Naive thymus-derived CD4-positive, alpha-beta T cell (primary cell): ENCODE results near the gene POU6F2. TPM values are rescaled to one million over a fixed set of nuclear protein-coding genes. Genes with fewer than 3 reads are reported as not detected.

Experiments
- ATAC-seq: fragments of 150-1000 bp; cut with Tn5 transposase; 2 replicates; pipeline ENCODE4 v1.10.0; 2021; ENCODE audit warnings: mild to moderate bottlenecking, moderate library complexity
- CTCF ChIA-PET: fragments of 350-600 bp; sonication (Branson Sonifier 250); formaldehyde crosslinking; loops from one replicate; lab custom pipeline; 2021; ENCODE audit warnings: antibody characterized with exemption; lab: Charles Lee
- POLR2A ChIA-PET: fragments of 350-600 bp; sonication (Branson Sonifier 250); formaldehyde crosslinking; loops from one replicate; lab custom pipeline; 2021; ENCODE audit warnings: antibody characterized with exemption, inconsistent platforms; lab: Charles Lee
- DNase-seq, 9 donors: peaks; one replicate each; pipeline versions ENCODE4 v3.0.0 to v3.0.0-alpha.2; 2020 to 2022; ENCODE audit warnings: mixed read lengths in 1 of 9
- H3K27ac ChIP-seq: one replicate; pipeline ENCODE4 v1.7.0; 2013; ENCODE audit warnings: mild to moderate bottlenecking, low read depth, low read length, moderate library complexity
- H3K27me3 ChIP-seq, 2 donors: one replicate each; pipeline ENCODE4 v1.7.0; 2013; ENCODE audit warnings: low read length in 2 of 2, mild to moderate bottlenecking in 2 of 2, moderate library complexity in 2 of 2; ENCODE audit not compliant: control insufficient read depth in 2 of 2, insufficient read depth in 2 of 2
- H3K36me3 ChIP-seq, 3 experiments: 1 replicate in 2 of 3; 2 replicates in 1 of 3; pipeline ENCODE4 v1.7.0; 2013; ENCODE audit warnings: low read length in 3 of 3, mild to moderate bottlenecking in 3 of 3, moderate library complexity in 1 of 3; ENCODE audit not compliant: insufficient read depth in 3 of 3, control insufficient read depth in 2 of 3
- H3K4me1 ChIP-seq, 2 donors: one replicate each; pipeline ENCODE4 v1.7.0; 2013; ENCODE audit warnings: low read length in 2 of 2, mild to moderate bottlenecking in 2 of 2, moderate library complexity in 1 of 2; ENCODE audit not compliant: control insufficient read depth in 2 of 2, insufficient read depth in 2 of 2
- H3K4me3 ChIP-seq: 2 replicates; pipeline ENCODE4 v1.7.0; 2013; ENCODE audit warnings: mild to moderate bottlenecking, low read length
- H3K9me3 ChIP-seq, 3 experiments: 1 replicate in 2 of 3; 2 replicates in 1 of 3; pipeline ENCODE4 v1.7.0; 2013; ENCODE audit warnings: low read length in 3 of 3; ENCODE audit not compliant: control insufficient read depth in 2 of 3
- H3K27ac Mint-ChIP-seq, 9 donors: one replicate each; pipeline ENCODE4 v1.8.0; 2020 to 2022; ENCODE audit warnings: mixed read lengths in 9 of 9, mild to moderate bottlenecking in 8 of 9, moderate library complexity in 5 of 9, inconsistent platforms in 2 of 9
- H3K27me3 Mint-ChIP-seq, 5 donors: one replicate each; pipeline ENCODE4 v1.8.0; 2021 to 2022; ENCODE audit warnings: mixed read lengths in 5 of 5, mild to moderate bottlenecking in 1 of 5
- H3K36me3 Mint-ChIP-seq, 5 donors: one replicate each; pipeline ENCODE4 v1.8.0; 2020 to 2022; ENCODE audit warnings: mixed read lengths in 5 of 5, mild to moderate bottlenecking in 3 of 5, inconsistent platforms in 1 of 5
- H3K4me1 Mint-ChIP-seq, 7 donors: one replicate each; pipeline ENCODE4 v1.8.0; 2020 to 2022; ENCODE audit warnings: mixed read lengths in 7 of 7, mild to moderate bottlenecking in 3 of 7, inconsistent platforms in 1 of 7
- H3K4me3 Mint-ChIP-seq, 10 donors: one replicate each; pipeline ENCODE4 v1.8.0; 2020 to 2022; ENCODE audit warnings: mild to moderate bottlenecking in 10 of 10, mixed read lengths in 10 of 10, moderate library complexity in 6 of 10, inconsistent platforms in 2 of 10
- H3K9me3 Mint-ChIP-seq, 11 donors: one replicate each; pipeline ENCODE4 v1.8.0; 2020 to 2022; ENCODE audit warnings: mixed read lengths in 11 of 11, mild to moderate bottlenecking in 4 of 11, inconsistent platforms in 1 of 11, moderate library complexity in 1 of 11
- intact Hi-C, 2 donors: fragments of 100-400 bp; cut with micrococcal nuclease; formaldehyde crosslinking; loops; one replicate each; pipeline ENCODE4 v1.15.1; 2023
- polyA plus RNA-seq, 2 donors: library from polyadenylated mRNA; unstranded; fragments of 300-500 nt; fragmentation: Illumina TruSeq; gene quantifications; one replicate each; pipeline ENCODE4 v1.2.3, GENCODE V29; 2021
- total RNA-seq, 6 experiments: library from RNA in 5 of 6; stranded (reverse) in 5 of 6; gene quantifications; 1 replicate in 5 of 6; 2 replicates in 1 of 6; pipeline ENCODE4 v1.2.3 and lab custom pipeline; 2021 to 2026

Gene POU6F2
- total and polyA plus RNA-seq, 7 experiments from 2014 or later: 0.24 TPM; not detected in 6

GRCh38 chr7:39195967-39196366 lies 218.3 kb downstream of the POU6F2 start:
- H3K9me3 Mint-ChIP-seq: peaks cover 0 to 4% (median 0%) of the 10 kb centered on the region in 11 donors
- intact Hi-C loops: no loop called here
- ChIA-PET POLR2A (no interaction called here), CTCF (no interaction called here)
- no peak overlapping the region for H3K27ac ChIP-seq
- ATAC-seq (no peak), DNase-seq (no peak)
- no peaks in the 10 kb centered on the region for H3K27me3 ChIP-seq
- H3K27me3 Mint-ChIP-seq: peaks cover 0 to 10% (median 4%) of the 10 kb centered on the region in 5 donors
- H3K4me3 ChIP-seq: no peak overlapping the region
- H3K36me3 Mint-ChIP-seq: no peaks in the 10 kb centered on the region
- no peaks in the 10 kb centered on the region for H3K36me3 ChIP-seq
- H3K4me3 Mint-ChIP-seq: no peak overlapping the region
- no peaks in the 10 kb centered on the region for H3K4me1 Mint-ChIP-seq
- H3K27ac Mint-ChIP-seq: no peak overlapping the region
- H3K9me3 ChIP-seq: no peaks in the 10 kb centered on the region
- H3K4me1 ChIP-seq: no peaks in the 10 kb centered on the region

- no peaks in the 10 kb centered on the region for H3K4me1 Mint-ChIP-seq
- Histone ChIP-seq H3K36me3 (no peaks in the 10 kb centered on the region), H3K9me3 (no peaks in the 10 kb centered on the region), H3K27ac (no peak overlapping the region), H3K4me1 (no peaks in the 10 kb centered on the region), H3K4me3 (no peak overlapping the region), H3K27me3 (no peaks in the 10 kb centered on the region)
- CTCF ChIA-PET: no interaction called here
- H3K9me3 Mint-ChIP-seq: peaks cover 0 to 3% (median 0%) of the 10 kb centered on the region in 11 donors
- no peak for DNase-seq
- no peak overlapping the region for H3K27ac Mint-ChIP-seq
- H3K4me3 Mint-ChIP-seq: no peak overlapping the region
- no peak for ATAC-seq
- intact Hi-C loops: no loop called here
- POLR2A ChIA-PET: no interaction called here
- H3K27me3 Mint-ChIP-seq: peaks cover 0 to 5% (median 4%) of the 10 kb centered on the region in 5 donors
- H3K36me3 Mint-ChIP-seq: no peaks in the 10 kb centered on the region
These were observed 220.1 kb downstream of the POU6F2 start for GRCh38 chr7:39197831-39198230.

GRCh38 chr7:39198556-39198955 lies 220.8 kb downstream of the POU6F2 start:
- no peak for DNase-seq
- no peaks in the 10 kb centered on the region for H3K9me3 ChIP-seq
- Mint-ChIP-seq H3K4me1 (no peaks in the 10 kb centered on the region), H3K27ac (no peak overlapping the region), H3K27me3 (peaks cover 0 to 6% (median 4%) of the 10 kb centered on the region in 5 donors), H3K9me3 (peaks cover 0 to 3% (median 0%) of the 10 kb centered on the region in 11 donors), H3K4me3 (no peak overlapping the region), H3K36me3 (no peaks in the 10 kb centered on the region)
- H3K27ac ChIP-seq: no peak overlapping the region
- ChIA-PET CTCF (no interaction called here), POLR2A (no interaction called here)
- intact Hi-C loops: no loop called here
- H3K27me3 ChIP-seq: no peaks in the 10 kb centered on the region
- no peak overlapping the region for H3K4me3 ChIP-seq
- no peaks in the 10 kb centered on the region for H3K36me3 ChIP-seq
- ATAC-seq: no peak
- no peaks in the 10 kb centered on the region for H3K4me1 ChIP-seq

GRCh38 chr7:39199006-39199405 lies 221.3 kb downstream of the POU6F2 start:
- ATAC-seq: no peak
- POLR2A ChIA-PET: no interaction called here

GRCh38 chr7:39199951-39200350 lies 222.2 kb downstream of the POU6F2 start:
- H3K9me3 Mint-ChIP-seq: no peaks in the 10 kb centered on the region
- no peak overlapping the region for H3K4me3 Mint-ChIP-seq
- H3K4me1 Mint-ChIP-seq: no peaks in the 10 kb centered on the region

More at GRCh38 chr7:39199006-39199405, 221.3 kb downstream of the POU6F2 start:
- CTCF ChIA-PET: no interaction called here
- Histone ChIP-seq H3K27ac (no peak overlapping the region), H3K9me3 (no peaks in the 10 kb centered on the region), H3K27me3 (no peaks in the 10 kb centered on the region), H3K4me3 (no peak overlapping the region), H3K36me3 (no peaks in the 10 kb centered on the region), H3K4me1 (no peaks in the 10 kb centered on the region)
- H3K27ac Mint-ChIP-seq: no peak overlapping the region
- H3K27me3 Mint-ChIP-seq: peaks cover 0 to 7% (median 4%) of the 10 kb centered on the region in 5 donors
- no peak for DNase-seq
- no peaks in the 10 kb centered on the region for H3K4me1 Mint-ChIP-seq
- H3K36me3 Mint-ChIP-seq: no peaks in the 10 kb centered on the region
- H3K4me3 Mint-ChIP-seq: no peak overlapping the region
- intact Hi-C loops: no loop called here
- peaks cover 0 to 3% (median 0%) of the 10 kb centered on the region in 11 donors for H3K9me3 Mint-ChIP-seq

GRCh38 chr7:39202041-39202440 lies 224.3 kb downstream of the POU6F2 start:
- CTCF ChIA-PET: no interaction called here
- Histone ChIP-seq H3K4me3 (no peak overlapping the region), H3K36me3 (no peaks in the 10 kb centered on the region), H3K9me3 (no peaks in the 10 kb centered on the region), H3K27ac (no peak overlapping the region), H3K27me3 (no peaks in the 10 kb centered on the region), H3K4me1 (no peaks in the 10 kb centered on the region)
- POLR2A ChIA-PET: no interaction called here
- H3K4me3 Mint-ChIP-seq: no peak overlapping the region
- intact Hi-C loops: no loop called here
- no peak for ATAC-seq
- H3K4me1 Mint-ChIP-seq: no peaks in the 10 kb centered on the region
- DNase-seq: no peak
- no peaks in the 10 kb centered on the region for H3K36me3 Mint-ChIP-seq
- H3K27ac Mint-ChIP-seq: no peak overlapping the region
- H3K9me3 Mint-ChIP-seq: no peaks in the 10 kb centered on the region
- H3K27me3 Mint-ChIP-seq: peaks cover 0 to 7% (median 4%) of the 10 kb centered on the region in 5 donors

More at GRCh38 chr7:39199951-39200350, 222.2 kb downstream of the POU6F2 start:
- Mint-ChIP-seq H3K27me3 (peaks cover 0 to 7% (median 4%) of the 10 kb centered on the region in 5 donors), H3K27ac (no peak overlapping the region), H3K36me3 (no peaks in the 10 kb centered on the region)
- Histone ChIP-seq H3K27me3 (no peaks in the 10 kb centered on the region), H3K36me3 (no peaks in the 10 kb centered on the region), H3K27ac (no peak overlapping the region), H3K4me1 (no peaks in the 10 kb centered on the region), H3K9me3 (no peaks in the 10 kb centered on the region), H3K4me3 (no peak overlapping the region)
- DNase-seq (no peak), ATAC-seq (no peak)
- intact Hi-C loops: no loop called here
- POLR2A ChIA-PET: no interaction called here
- CTCF ChIA-PET: no interaction called here

GRCh38 chr7:39210362-39210761 lies 232.7 kb downstream of the POU6F2 start:
- Histone ChIP-seq H3K4me1 (no peaks in the 10 kb centered on the region), H3K27ac (no peak overlapping the region), H3K27me3 (no peaks in the 10 kb centered on the region), H3K4me3 (no peak overlapping the region), H3K36me3 (no peaks in the 10 kb centered on the region), H3K9me3 (no peaks in the 10 kb centered on the region)
- no peak for DNase-seq
- Mint-ChIP-seq H3K4me3 (no peak overlapping the region), H3K27ac (no peak overlapping the region), H3K36me3 (no peaks in the 10 kb centered on the region), H3K4me1 (no peaks in the 10 kb centered on the region), H3K9me3 (peaks cover 0 to 6% (median 0%) of the 10 kb centered on the region in 11 donors), H3K27me3 (peaks cover 0 to 9% (median under 1%) of the 10 kb centered on the region in 5 donors)
- CTCF ChIA-PET: no interaction called here
- intact Hi-C loops: no loop called here
- POLR2A ChIA-PET: no interaction called here
- ATAC-seq: no peak
